Nephron (organoid): ENCODE data around the gene DDX60.

Experiments used
- H3K27ac Mint-ChIP-seq, 3 experiments: 2 replicates each; pipeline ENCODE4 v1.8.0; 2020; ENCODE audit warnings: mixed read lengths in 3 of 3, mild to moderate bottlenecking in 2 of 3, moderate library complexity in 1 of 3
- H3K27me3 Mint-ChIP-seq: 2 replicates; pipeline ENCODE4 v1.8.0; 2021; ENCODE audit warnings: low read depth, mild to moderate bottlenecking, moderate library complexity, mixed read lengths
- H3K36me3 Mint-ChIP-seq: 2 replicates; pipeline ENCODE4 v1.8.0; 2020; ENCODE audit warnings: low read depth, mixed read lengths
- H3K4me1 Mint-ChIP-seq: 2 replicates; pipeline ENCODE4 v1.8.0; 2020; ENCODE audit warnings: mixed read lengths
- H3K4me3 Mint-ChIP-seq, 3 experiments: 2 replicates each; pipeline ENCODE4 v1.8.0; 2020; ENCODE audit warnings: mild to moderate bottlenecking in 3 of 3, mixed read lengths in 3 of 3, moderate library complexity in 2 of 3
- H3K9me3 Mint-ChIP-seq: 2 replicates; pipeline ENCODE4 v1.8.0; 2020; ENCODE audit warnings: mixed read lengths
- TF ChIP-seq, protein P1 (sequence below), 3 experiments: fragments of 200-600 bp; sonication (generic); IDR thresholded peaks; one replicate each; pipeline ENCODE4 v1.5.0; 2021; ENCODE audit warnings: antibody characterized with exemption in 3 of 3; ENCODE audit not compliant: unreplicated experiment in 3 of 3

The DDX60 gene

DNA sequence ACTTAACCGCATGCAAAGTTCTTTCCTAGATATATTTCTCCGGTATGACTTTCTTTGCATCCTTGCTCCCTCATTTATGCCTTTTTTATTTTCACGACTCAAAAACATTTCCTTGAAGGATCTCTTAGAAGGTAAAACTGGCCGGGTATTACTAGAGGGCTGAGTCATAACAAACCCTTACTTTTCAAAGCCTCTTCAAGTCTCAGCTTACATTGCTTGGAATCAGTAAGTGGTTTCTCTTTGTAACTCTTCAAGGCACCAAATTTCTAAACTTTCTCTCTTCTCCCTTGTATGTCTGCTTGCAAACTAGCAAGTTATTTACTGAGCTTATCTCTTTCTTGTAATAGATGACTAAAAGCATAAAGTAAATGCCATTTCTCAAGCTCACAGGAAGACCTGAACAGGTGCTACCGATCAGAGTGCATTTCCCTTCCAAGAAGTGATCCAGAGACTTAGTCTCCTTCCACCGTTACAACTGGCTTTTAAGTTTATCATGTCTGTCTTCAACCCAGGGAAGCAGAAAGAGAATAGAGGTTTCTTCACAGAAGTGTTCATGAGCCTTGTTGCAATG, 150.8 kb downstream of the DDX60 start:
- TF ChIP-seq, protein P1, sequence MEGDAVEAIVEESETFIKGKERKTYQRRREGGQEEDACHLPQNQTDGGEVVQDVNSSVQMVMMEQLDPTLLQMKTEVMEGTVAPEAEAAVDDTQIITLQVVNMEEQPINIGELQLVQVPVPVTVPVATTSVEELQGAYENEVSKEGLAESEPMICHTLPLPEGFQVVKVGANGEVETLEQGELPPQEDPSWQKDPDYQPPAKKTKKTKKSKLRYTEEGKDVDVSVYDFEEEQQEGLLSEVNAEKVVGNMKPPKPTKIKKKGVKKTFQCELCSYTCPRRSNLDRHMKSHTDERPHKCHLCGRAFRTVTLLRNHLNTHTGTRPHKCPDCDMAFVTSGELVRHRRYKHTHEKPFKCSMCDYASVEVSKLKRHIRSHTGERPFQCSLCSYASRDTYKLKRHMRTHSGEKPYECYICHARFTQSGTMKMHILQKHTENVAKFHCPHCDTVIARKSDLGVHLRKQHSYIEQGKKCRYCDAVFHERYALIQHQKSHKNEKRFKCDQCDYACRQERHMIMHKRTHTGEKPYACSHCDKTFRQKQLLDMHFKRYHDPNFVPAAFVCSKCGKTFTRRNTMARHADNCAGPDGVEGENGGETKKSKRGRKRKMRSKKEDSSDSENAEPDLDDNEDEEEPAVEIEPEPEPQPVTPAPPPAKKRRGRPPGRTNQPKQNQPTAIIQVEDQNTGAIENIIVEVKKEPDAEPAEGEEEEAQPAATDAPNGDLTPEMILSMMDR (IDR thresholded peaks at IDR 0.05; ENCODE audit: unreplicated experiment in 3 of 3): no peak
- no peaks in the 10 kb centered on the region for H3K36me3 Mint-ChIP-seq
- H3K4me1 Mint-ChIP-seq: no peaks in the 10 kb centered on the region
- H3K4me3 Mint-ChIP-seq: no peak overlapping the region
- no peaks in the 10 kb centered on the region for H3K27me3 Mint-ChIP-seq
- H3K9me3 Mint-ChIP-seq: no peaks in the 10 kb centered on the region
- no peak overlapping the region for H3K27ac Mint-ChIP-seq
